H1 (cell line): ENCODE measurements around the gene FADD. TPM values are rescaled to one million over a fixed set of nuclear protein-coding genes. Genes with fewer than 3 reads are reported as not detected.

Source experiments
- KDM1A ChIP-seq: fragments of 200-600, 300-600 bp; sonication (generic); IDR thresholded peaks from 2 replicates; pipeline ENCODE4 v1.7.1; 2016; ENCODE audit warnings: mild to moderate bottlenecking, low read length, borderline replicate concordance
- polyA plus RNA-seq, 7 experiments: library from polyadenylated mRNA; depleted of rRNA in 3 of 7; stranded (reverse) in 5 of 7; unstranded in 2 of 7; fragments of >200 nt in 5 of 7; fragments of 200-250 nt in 2 of 7; gene quantifications; 1 replicate in 5 of 7; 2 replicates in 1 of 7; 4 replicates in 1 of 7; pipeline versions ENCODE4 v1.2.1 to v1.2.3, GENCODE V29; 2011 to 2013; ENCODE audit warnings: missing spikeins in 2 of 7, mixed read lengths in 2 of 7
- total RNA-seq: library from RNA; stranded (reverse); fragmentation: NEBNext Ultra II Directional; extraction: Animal tissue kit (Norgen Biotek cat#: 25700); gene quantifications from 2 replicates; pipeline ENCODE4 v1.2.1, GENCODE V29; 2021
- TF ChIP-seq, protein P1 (sequence below): fragments of 300-600 bp; sonication (generic); IDR thresholded peaks from 2 replicates; pipeline ENCODE4 v1.7.1; 2012; ENCODE audit warnings: low read length, moderate library complexity, mild to moderate bottlenecking, inconsistent platforms; ENCODE audit not compliant: insufficient replicate concordance

The FADD gene
- total and polyA plus RNA-seq, 2 of the 8 experiments (the other 6 are each of a cell fraction or from before 2014, with no cell fraction given) = 29.0 to 43.9 TPM

DNA sequence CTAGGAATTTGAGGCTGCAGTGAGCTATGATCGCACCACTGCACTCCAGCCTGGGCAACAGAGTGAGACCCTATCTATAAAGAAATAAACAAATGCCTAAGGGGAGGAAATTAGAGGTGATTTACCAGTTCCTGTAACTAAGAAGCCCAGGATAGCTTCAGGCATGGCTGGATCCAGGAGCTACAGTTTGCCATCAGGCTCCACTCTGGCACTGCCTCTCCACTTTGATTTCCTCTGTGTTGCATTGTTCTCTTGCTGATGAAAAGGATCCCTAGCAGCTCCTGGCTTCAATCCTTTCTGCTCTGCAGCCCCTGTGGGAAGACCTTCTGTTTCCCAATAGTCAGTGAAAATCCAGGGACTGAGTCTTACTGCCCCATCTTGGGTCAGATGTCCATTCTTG lies 20.1 kb upstream of the FADD start (continued):
- TF ChIP-seq, protein P1, sequence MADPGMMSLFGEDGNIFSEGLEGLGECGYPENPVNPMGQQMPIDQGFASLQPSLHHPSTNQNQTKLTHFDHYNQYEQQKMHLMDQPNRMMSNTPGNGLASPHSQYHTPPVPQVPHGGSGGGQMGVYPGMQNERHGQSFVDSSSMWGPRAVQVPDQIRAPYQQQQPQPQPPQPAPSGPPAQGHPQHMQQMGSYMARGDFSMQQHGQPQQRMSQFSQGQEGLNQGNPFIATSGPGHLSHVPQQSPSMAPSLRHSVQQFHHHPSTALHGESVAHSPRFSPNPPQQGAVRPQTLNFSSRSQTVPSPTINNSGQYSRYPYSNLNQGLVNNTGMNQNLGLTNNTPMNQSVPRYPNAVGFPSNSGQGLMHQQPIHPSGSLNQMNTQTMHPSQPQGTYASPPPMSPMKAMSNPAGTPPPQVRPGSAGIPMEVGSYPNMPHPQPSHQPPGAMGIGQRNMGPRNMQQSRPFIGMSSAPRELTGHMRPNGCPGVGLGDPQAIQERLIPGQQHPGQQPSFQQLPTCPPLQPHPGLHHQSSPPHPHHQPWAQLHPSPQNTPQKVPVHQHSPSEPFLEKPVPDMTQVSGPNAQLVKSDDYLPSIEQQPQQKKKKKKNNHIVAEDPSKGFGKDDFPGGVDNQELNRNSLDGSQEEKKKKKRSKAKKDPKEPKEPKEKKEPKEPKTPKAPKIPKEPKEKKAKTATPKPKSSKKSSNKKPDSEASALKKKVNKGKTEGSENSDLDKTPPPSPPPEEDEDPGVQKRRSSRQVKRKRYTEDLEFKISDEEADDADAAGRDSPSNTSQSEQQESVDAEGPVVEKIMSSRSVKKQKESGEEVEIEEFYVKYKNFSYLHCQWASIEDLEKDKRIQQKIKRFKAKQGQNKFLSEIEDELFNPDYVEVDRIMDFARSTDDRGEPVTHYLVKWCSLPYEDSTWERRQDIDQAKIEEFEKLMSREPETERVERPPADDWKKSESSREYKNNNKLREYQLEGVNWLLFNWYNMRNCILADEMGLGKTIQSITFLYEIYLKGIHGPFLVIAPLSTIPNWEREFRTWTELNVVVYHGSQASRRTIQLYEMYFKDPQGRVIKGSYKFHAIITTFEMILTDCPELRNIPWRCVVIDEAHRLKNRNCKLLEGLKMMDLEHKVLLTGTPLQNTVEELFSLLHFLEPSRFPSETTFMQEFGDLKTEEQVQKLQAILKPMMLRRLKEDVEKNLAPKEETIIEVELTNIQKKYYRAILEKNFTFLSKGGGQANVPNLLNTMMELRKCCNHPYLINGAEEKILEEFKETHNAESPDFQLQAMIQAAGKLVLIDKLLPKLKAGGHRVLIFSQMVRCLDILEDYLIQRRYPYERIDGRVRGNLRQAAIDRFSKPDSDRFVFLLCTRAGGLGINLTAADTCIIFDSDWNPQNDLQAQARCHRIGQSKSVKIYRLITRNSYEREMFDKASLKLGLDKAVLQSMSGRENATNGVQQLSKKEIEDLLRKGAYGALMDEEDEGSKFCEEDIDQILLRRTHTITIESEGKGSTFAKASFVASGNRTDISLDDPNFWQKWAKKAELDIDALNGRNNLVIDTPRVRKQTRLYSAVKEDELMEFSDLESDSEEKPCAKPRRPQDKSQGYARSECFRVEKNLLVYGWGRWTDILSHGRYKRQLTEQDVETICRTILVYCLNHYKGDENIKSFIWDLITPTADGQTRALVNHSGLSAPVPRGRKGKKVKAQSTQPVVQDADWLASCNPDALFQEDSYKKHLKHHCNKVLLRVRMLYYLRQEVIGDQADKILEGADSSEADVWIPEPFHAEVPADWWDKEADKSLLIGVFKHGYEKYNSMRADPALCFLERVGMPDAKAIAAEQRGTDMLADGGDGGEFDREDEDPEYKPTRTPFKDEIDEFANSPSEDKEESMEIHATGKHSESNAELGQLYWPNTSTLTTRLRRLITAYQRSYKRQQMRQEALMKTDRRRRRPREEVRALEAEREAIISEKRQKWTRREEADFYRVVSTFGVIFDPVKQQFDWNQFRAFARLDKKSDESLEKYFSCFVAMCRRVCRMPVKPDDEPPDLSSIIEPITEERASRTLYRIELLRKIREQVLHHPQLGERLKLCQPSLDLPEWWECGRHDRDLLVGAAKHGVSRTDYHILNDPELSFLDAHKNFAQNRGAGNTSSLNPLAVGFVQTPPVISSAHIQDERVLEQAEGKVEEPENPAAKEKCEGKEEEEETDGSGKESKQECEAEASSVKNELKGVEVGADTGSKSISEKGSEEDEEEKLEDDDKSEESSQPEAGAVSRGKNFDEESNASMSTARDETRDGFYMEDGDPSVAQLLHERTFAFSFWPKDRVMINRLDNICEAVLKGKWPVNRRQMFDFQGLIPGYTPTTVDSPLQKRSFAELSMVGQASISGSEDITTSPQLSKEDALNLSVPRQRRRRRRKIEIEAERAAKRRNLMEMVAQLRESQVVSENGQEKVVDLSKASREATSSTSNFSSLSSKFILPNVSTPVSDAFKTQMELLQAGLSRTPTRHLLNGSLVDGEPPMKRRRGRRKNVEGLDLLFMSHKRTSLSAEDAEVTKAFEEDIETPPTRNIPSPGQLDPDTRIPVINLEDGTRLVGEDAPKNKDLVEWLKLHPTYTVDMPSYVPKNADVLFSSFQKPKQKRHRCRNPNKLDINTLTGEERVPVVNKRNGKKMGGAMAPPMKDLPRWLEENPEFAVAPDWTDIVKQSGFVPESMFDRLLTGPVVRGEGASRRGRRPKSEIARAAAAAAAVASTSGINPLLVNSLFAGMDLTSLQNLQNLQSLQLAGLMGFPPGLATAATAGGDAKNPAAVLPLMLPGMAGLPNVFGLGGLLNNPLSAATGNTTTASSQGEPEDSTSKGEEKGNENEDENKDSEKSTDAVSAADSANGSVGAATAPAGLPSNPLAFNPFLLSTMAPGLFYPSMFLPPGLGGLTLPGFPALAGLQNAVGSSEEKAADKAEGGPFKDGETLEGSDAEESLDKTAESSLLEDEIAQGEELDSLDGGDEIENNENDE = no peak
- peak; percentile 17; the same call in 1 of the 2 replicates for TF ChIP-seq KDM1A
- TF ChIP-seq, all 59 proteins: peak for 1
